K562 (cell line): Measurements from ENCODE around the gene IRF3. TPM values are rescaled to one million over a fixed set of nuclear protein-coding genes. Genes with fewer than 3 reads are reported as not detected.

Experiments
- ATAC-seq: fragments of 200-7000 bp; cut with Tn5 transposase; 3 replicates; pipeline ENCODE4 v1.9.1; 2020; ENCODE audit warnings: moderate library complexity
- BruUV-seq: library from RNA; stranded (reverse); fragments of 400-500 nt; replicated peaks from 2 replicates; lab custom pipeline; 2021; lab: Mats Ljungman, UMichigan
- CTCF ChIA-PET: fragments of 300-600 bp; formaldehyde crosslinking; extraction: SDS; loops from one replicate; lab custom pipeline; 2021; ENCODE audit warnings: low intra/inter-chr PET ratio; lab: Yijun Ruan, JAX
- POLR2A ChIA-PET: fragments of 300-600, 350-650 bp; sonication (Branson Sonifier 250); formaldehyde crosslinking; extraction: SDS; loops from one replicate; lab custom pipeline; 2021; ENCODE audit warnings: antibody characterized with exemption, inconsistent platforms; lab: Yijun Ruan, JAX
- DNase-seq, 4 experiments: peaks; one replicate each; pipeline versions ENCODE4 v3.0.0 to v3.0.0-alpha.2; 2011 to 2018; ENCODE audit warnings: low spot score in 3 of 4, mixed read lengths in 3 of 4; ENCODE audit errors: extremely low read depth in 1 of 4
- FAIRE-seq: peaks from 2 replicates; lab custom pipeline; 2011; peaks lifted over from hg19 to GRCh38; lab: Jason Lieb, UNC
- H2AFZ ChIP-seq: 2 replicates; pipeline ENCODE4 v1.6.0; 2011; ENCODE audit warnings: low read depth, low read length, control low read depth, inconsistent platforms
- H3K27ac ChIP-seq: fragments of 200-600 bp; 3 replicates; pipeline ENCODE4 v1.8.0; 2011; ENCODE audit warnings: low read depth, mild to moderate bottlenecking, control low read depth, inconsistent platforms, low read length, moderate library complexity, mixed read lengths; ENCODE audit errors: extremely low read depth
- H3K27me3 ChIP-seq, 2 experiments: fragments of 300-600 bp in 1 of 2; 2 replicates in 1 of 2; 3 replicates in 1 of 2; pipeline versions ENCODE4 v1.6.0 to v1.8.0; 2011; ENCODE audit warnings: inconsistent platforms in 2 of 2, low read length in 2 of 2, mild to moderate bottlenecking in 1 of 2, mixed read lengths in 1 of 2, moderate library complexity in 1 of 2; ENCODE audit not compliant: control insufficient read depth in 2 of 2, insufficient read depth in 2 of 2
- H3K36me3 ChIP-seq: fragments of 300-600 bp; 3 replicates; pipeline ENCODE4 v1.8.0; 2011; ENCODE audit warnings: mild to moderate bottlenecking, low read length, inconsistent platforms; ENCODE audit not compliant: control insufficient read depth, insufficient read depth
- H3K4me1 ChIP-seq, 2 experiments: fragments of 200-600 bp in 1 of 2; replicated peaks in 1 of 2; 2 replicates in 1 of 2; 3 replicates in 1 of 2; pipeline versions ENCODE4 v1.5.1 to v1.8.0; 2011; ENCODE audit warnings: inconsistent platforms in 2 of 2, low read length in 2 of 2, mild to moderate bottlenecking in 1 of 2, mixed read lengths in 1 of 2, moderate library complexity in 1 of 2; ENCODE audit not compliant: control insufficient read depth in 2 of 2, insufficient read depth in 2 of 2
- H3K4me2 ChIP-seq: 2 replicates; pipeline ENCODE4 v1.6.1; 2011; ENCODE audit warnings: low read length, control low read depth, inconsistent platforms, mixed read lengths; ENCODE audit not compliant: insufficient read depth
- H3K4me3 ChIP-seq: fragments of 200-600 bp; sonication (generic), shearing (Covaris generic); 2 replicates; pipeline ENCODE4 v1.5.1; 2016; ENCODE audit warnings: control low read depth, inconsistent platforms
- H3K79me2 ChIP-seq: fragments of 200-600 bp; 3 replicates; pipeline ENCODE4 v1.8.0; 2011; ENCODE audit warnings: low read length, inconsistent platforms; ENCODE audit not compliant: control insufficient read depth, insufficient read depth
- H3K9ac ChIP-seq, 2 experiments: 2 replicates each; pipeline versions ENCODE4 v1.6.0 to v1.6.1; 2011; ENCODE audit warnings: low read depth in 2 of 2, low read length in 2 of 2, control low read depth in 1 of 2, inconsistent platforms in 1 of 2, mild to moderate bottlenecking in 1 of 2, mixed read lengths in 1 of 2; ENCODE audit not compliant: insufficient read depth in 1 of 2
- H3K9me1 ChIP-seq: one replicate; pipeline ENCODE4 v1.6.0; 2011; ENCODE audit warnings: inconsistent platforms, mild to moderate bottlenecking, low read length, moderate library complexity; ENCODE audit not compliant: control insufficient read depth, insufficient read depth
- H3K9me3 ChIP-seq: replicated peaks from 2 replicates; pipeline ENCODE4 v1.5.1; 2011; ENCODE audit warnings: low read depth, low read length, inconsistent platforms; ENCODE audit not compliant: control insufficient read depth, insufficient read depth
- H4K20me1 ChIP-seq: replicated peaks from 2 replicates; pipeline ENCODE4 v1.6.1; 2011; ENCODE audit warnings: low read length, inconsistent platforms, mixed read lengths; ENCODE audit not compliant: control insufficient read depth, insufficient read depth
- BRD9 ChIP-seq: fragments of 450-650 bp; IDR thresholded peaks from 2 replicates; pipeline ENCODE4 v1.6.1; 2018; ENCODE audit warnings: low read depth; ENCODE audit not compliant: partially characterized antibody
- EGR1 ChIP-seq: fragments of 450-650 bp; conservative IDR thresholded peaks from 2 replicates; pipeline ENCODE4 v1.6.1; 2017; ENCODE audit warnings: mild to moderate bottlenecking
- ELF4 ChIP-seq: fragments of 450-650 bp; formaldehyde crosslinking; IDR thresholded peaks from 2 replicates; pipeline ENCODE4 v1.4.0; 2022; ENCODE audit warnings: missing genetic modification characterization
- HIVEP1 ChIP-seq: fragments of 250-450 bp; sonication (Bioruptor Pico); IDR thresholded peaks from 2 replicates; pipeline ENCODE4 v1.4.0; 2020; ENCODE audit warnings: mild to moderate bottlenecking
- KAT2B ChIP-seq: IDR thresholded peaks from one replicate; pipeline ENCODE4 v1.6.1; 2012; ENCODE audit warnings: low read depth, mild to moderate bottlenecking, control low read depth, inconsistent platforms, low read length, moderate library complexity
- RAD51 ChIP-seq: fragments of 450-650 bp; IDR thresholded peaks from 2 replicates; pipeline ENCODE4 v1.7.1; 2016; ENCODE audit warnings: low read depth, mild to moderate bottlenecking, borderline replicate concordance
- SIN3B ChIP-seq: fragments of 450-650 bp; IDR thresholded peaks from 2 replicates; pipeline ENCODE4 v1.6.1; 2017; ENCODE audit warnings: low read depth, mild to moderate bottlenecking, moderate library complexity
- ZNF143 ChIP-seq: sonication (generic); formaldehyde crosslinking; IDR thresholded peaks from 2 replicates; pipeline ENCODE4 v1.9.0; 2022; ENCODE audit warnings: mild to moderate bottlenecking, missing genetic modification reagents
- WGBS: fragments of 100-300 bp; shearing (Covaris generic); methylation state at CpG from one replicate; pipeline ENCODE4 v1.1.6; 2016; ENCODE audit warnings: low coverage, mixed read lengths; ENCODE audit not compliant: insufficient coverage; ENCODE audit errors: missing lambda C conversion rate; 5-methylcytosine and 5-hydroxymethylcytosine counted together
- in situ Hi-C: fragments of 300-500 bp; cut with MboI; formaldehyde crosslinking; loops from 4 replicates; pipeline ENCODE4 v1.15.0; 2018; ENCODE audit warnings: inconsistent platforms, mixed read lengths
- intact Hi-C: fragments of 100-400 bp; cut with micrococcal nuclease; formaldehyde crosslinking; loops from 2 replicates; pipeline ENCODE4 v1.14.2; 2022
- polyA plus RNA-seq, 8 experiments: library from polyadenylated mRNA; depleted of rRNA in 4 of 8; stranded (reverse) in 5 of 8; unstranded in 3 of 8; fragments of >200 nt; fragmentation: Nextera tagmentation in 2 of 8; fragmentation: Illumina TruSeq in 1 of 8; extraction: Ambion mirVana in 2 of 8; extraction: Trizol in 1 of 8; gene quantifications; 2 replicates each; pipeline versions ENCODE4 v1.2.1 to v1.2.3, GENCODE V29; 2011 to 2014; ENCODE audit warnings: inconsistent platforms in 1 of 8, missing spikeins in 1 of 8
- total RNA-seq, 7 experiments: library from RNA; depleted of rRNA in 6 of 7; stranded (reverse); fragments of >200 nt in 6 of 7; fragmentation: Illumina TruSeq in 2 of 7; extraction: Trizol in 2 of 7; gene quantifications; 2 replicates each; pipeline versions ENCODE4 v1.2.1 to v1.2.3, GENCODE V29; 2011 to 2021; ENCODE audit warnings: low replicate concordance in 1 of 7
- TF ChIP-seq, protein P1 (sequence below): sonication (generic); formaldehyde crosslinking; IDR thresholded peaks from 2 replicates; pipeline ENCODE4 v1.9.0; 2022; ENCODE audit warnings: mild to moderate bottlenecking, missing genetic modification reagents
- TF ChIP-seq, protein P2 (sequence below): fragments of 450-650 bp; formaldehyde crosslinking; IDR thresholded peaks from 2 replicates; pipeline ENCODE4 v1.4.0; 2020; ENCODE audit warnings: mild to moderate bottlenecking, moderate library complexity
- TF ChIP-seq, protein P3 (sequence below): fragments of 250-450 bp; sonication (Bioruptor Pico); IDR thresholded peaks from 2 replicates; pipeline ENCODE4 v1.4.0; 2020; ENCODE audit warnings: mild to moderate bottlenecking, moderate library complexity
- TF ChIP-seq, protein P4 (sequence below): sonication (generic); formaldehyde crosslinking; IDR thresholded peaks from 2 replicates; pipeline ENCODE4 v1.9.0; 2022; ENCODE audit warnings: mild to moderate bottlenecking, missing genetic modification reagents
- TF ChIP-seq, protein P5 (sequence below): sonication (generic); formaldehyde crosslinking; IDR thresholded peaks from 2 replicates; pipeline ENCODE4 v1.5.0; 2020; ENCODE audit warnings: missing genetic modification reagents

IRF3 gene
- total and polyA plus RNA-seq, 9 of the 15 experiments (the other 6 are each of a cell fraction or from before 2014, with no cell fraction given): 7.5 to 145 (median 65.4) TPM

DNA sequence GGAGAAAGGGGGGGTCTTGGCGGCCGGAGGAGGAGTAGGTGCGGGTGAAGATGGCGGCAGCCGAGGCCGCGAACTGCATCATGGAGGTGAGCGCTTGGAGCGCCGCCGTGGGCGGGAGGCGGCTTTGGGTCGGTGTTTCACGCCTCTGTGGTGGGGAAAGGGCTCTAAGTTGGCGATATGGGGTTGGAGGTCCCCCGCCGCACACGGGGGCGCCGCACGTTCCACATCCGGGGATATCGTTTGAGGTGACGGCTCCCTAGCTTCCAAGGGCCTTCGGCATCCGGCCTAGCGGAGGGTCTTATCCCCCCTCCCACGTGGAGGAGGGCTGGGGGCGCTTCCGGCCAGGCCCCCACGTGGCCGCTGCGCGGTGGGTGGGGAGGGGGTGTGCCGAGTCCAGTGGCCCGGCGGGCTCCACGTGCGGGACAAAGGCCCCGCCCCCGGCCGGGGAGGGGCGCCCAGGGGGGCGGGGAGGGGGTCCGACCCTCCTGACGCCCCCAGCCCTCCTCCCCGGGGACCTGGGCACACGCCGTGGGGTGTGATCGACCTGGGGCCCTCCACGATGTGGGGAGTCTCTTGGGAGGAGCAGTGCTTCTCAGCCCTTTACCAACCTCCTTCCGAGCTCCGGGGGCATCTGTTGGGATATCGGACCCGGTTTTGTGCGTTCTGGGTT is 11.7 kb upstream of the IRF3 start, which contains the start of gene PRMT1:
Gene PRMT1, plus strand, starts transcription at position 41 of the 670 bp plus-strand sequence. Its CDS starts 10 bp downstream, at position 51.
- no TSS peak for BruUV-seq
- in situ Hi-C loops: no loop called here
- 0 out of 2 replicates have a peak, but pooled peaks have one; percentile 38 for TF ChIP-seq ZNF143
- TF ChIP-seq RAD51: peak; percentile 28; the same call in 1 of the 2 replicates
- TF ChIP-seq, protein P1, sequence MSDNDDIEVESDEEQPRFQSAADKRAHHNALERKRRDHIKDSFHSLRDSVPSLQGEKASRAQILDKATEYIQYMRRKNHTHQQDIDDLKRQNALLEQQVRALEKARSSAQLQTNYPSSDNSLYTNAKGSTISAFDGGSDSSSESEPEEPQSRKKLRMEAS (CRISPR knock-in tag): peak; percentile 96
- peak; percentile 54; the same call in 1 of the 2 replicates for TF ChIP-seq EGR1
- peak; percentile 85 for TF ChIP-seq KAT2B
- TF ChIP-seq, protein P2, sequence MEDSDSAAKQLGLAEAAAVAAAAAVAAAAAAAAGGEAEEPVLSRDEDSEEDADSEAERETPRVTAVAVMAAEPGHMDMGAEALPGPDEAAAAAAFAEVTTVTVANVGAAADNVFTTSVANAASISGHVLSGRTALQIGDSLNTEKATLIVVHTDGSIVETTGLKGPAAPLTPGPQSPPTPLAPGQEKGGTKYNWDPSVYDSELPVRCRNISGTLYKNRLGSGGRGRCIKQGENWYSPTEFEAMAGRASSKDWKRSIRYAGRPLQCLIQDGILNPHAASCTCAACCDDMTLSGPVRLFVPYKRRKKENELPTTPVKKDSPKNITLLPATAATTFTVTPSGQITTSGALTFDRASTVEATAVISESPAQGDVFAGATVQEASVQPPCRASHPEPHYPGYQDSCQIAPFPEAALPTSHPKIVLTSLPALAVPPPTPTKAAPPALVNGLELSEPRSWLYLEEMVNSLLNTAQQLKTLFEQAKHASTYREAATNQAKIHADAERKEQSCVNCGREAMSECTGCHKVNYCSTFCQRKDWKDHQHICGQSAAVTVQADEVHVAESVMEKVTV: 0 out of 2 replicates have a peak, but pooled peaks have one; percentile 17
- TF ChIP-seq HIVEP1 (CRISPR knock-in tag): peak; percentile 42; the same call in 1 of the 2 replicates
- peak; percentile 21 for TF ChIP-seq BRD9
- TF ChIP-seq, protein P3, sequence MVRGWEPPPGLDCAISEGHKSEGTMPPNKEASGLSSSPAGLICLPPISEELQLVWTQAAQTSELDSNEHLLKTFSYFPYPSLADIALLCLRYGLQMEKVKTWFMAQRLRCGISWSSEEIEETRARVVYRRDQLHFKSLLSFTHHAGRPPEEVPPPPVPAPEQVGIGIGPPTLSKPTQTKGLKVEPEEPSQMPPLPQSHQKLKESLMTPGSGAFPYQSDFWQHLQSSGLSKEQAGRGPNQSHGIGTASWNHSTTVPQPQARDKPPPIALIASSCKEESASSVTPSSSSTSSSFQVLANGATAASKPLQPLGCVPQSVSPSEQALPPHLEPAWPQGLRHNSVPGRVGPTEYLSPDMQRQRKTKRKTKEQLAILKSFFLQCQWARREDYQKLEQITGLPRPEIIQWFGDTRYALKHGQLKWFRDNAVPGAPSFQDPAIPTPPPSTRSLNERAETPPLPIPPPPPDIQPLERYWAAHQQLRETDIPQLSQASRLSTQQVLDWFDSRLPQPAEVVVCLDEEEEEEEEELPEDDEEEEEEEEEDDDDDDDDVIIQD (CRISPR knock-in tag): 0 out of 2 replicates have a peak, but pooled peaks have one; percentile 32
- 0 out of 2 replicates have a peak, but pooled peaks have one; percentile 20 for TF ChIP-seq ELF4 (CRISPR knock-in tag)
- TF ChIP-seq, protein P4, sequence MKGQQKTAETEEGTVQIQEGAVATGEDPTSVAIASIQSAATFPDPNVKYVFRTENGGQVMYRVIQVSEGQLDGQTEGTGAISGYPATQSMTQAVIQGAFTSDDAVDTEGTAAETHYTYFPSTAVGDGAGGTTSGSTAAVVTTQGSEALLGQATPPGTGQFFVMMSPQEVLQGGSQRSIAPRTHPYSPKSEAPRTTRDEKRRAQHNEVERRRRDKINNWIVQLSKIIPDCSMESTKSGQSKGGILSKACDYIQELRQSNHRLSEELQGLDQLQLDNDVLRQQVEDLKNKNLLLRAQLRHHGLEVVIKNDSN: peak; percentile 83
- TF ChIP-seq SIN3B: peak; percentile 41; the same call in 1 of the 2 replicates
- TF ChIP-seq, protein P5, sequence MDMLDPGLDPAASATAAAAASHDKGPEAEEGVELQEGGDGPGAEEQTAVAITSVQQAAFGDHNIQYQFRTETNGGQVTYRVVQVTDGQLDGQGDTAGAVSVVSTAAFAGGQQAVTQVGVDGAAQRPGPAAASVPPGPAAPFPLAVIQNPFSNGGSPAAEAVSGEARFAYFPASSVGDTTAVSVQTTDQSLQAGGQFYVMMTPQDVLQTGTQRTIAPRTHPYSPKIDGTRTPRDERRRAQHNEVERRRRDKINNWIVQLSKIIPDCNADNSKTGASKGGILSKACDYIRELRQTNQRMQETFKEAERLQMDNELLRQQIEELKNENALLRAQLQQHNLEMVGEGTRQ (CRISPR knock-in tag): peak; percentile 81

More for the DNA sequence above, 11.7 kb upstream of the IRF3 start, which contains the start of gene PRMT1:
- H3K4me3 ChIP-seq: peak within 1 kb of the TSS; percentile 85
- H3K27me3 ChIP-seq: no peaks in the 10 kb centered on the region
- peaks cover 3% of the 10 kb centered on the region for H3K9me1 ChIP-seq
- ATAC-seq (peak; percentile 45), DNase-seq (peak; percentile 74 to 87 (median 81)), FAIRE-seq (no peak)
- intact Hi-C loops: loop anchor here (2.0 to 5.0 kb wide), 5 partner anchors 35 to 190 kb away; partner anchors contain the start of genes AP2A1, PNKP, PRR12 and SCAF1
- 0% methylated on average over 33 of the region's 57 CpGs for WGBS
- peaks cover 50% of the 10 kb centered on the region for H3K79me2 ChIP-seq
- H2AFZ ChIP-seq: peak within 1 kb of the TSS; percentile 91
- H3K36me3 ChIP-seq: peaks cover 50% of the 10 kb centered on the region
- peaks cover 22% of the 10 kb centered on the region for H4K20me1 ChIP-seq
- CTCF ChIA-PET: interaction anchor here (1.7 kb wide), 1 partner anchor 203 kb away, joined by 5 read pairs; the partner anchor contains the start of gene FLT3LG
- peak within 1 kb of the TSS; percentile 94 for H3K4me2 ChIP-seq
- POLR2A ChIA-PET: interaction anchor here (0.7 to 2.7 kb wide), 19 partner anchors 8 to 257 kb away, joined by 3 to 35 read pairs (median 5); partner anchors contain the start of genes AP2A1, BCL2L12, IRF3 and RPL13A
- H3K9me3 ChIP-seq: no peaks in the 10 kb centered on the region; the same call in 1 of the 2 replicates
- peaks cover 27 to 46% of the 10 kb centered on the region in 2 experiments for H3K4me1 ChIP-seq
- peak within 1 kb of the TSS; percentile 97 for H3K27ac ChIP-seq
- H3K9ac ChIP-seq: peak within 1 kb of the TSS; percentile 96 to 100
